GM12872 (cell line): ENCODE data around the gene HIRA.

Experiments
- CTCF ChIP-seq: IDR thresholded peaks from 3 replicates; pipeline ENCODE4 v1.5.1; 2011; ENCODE audit warnings: low read depth, mild to moderate bottlenecking, low read length, moderate library complexity; ENCODE audit not compliant: insufficient read depth

The HIRA gene

GRCh38 chr22:19443544-19444211 lies 12.1 kb upstream of the HIRA start:
- no peak for TF ChIP-seq CTCF

- no peak for TF ChIP-seq CTCF
Observed at GRCh38 chr22:19442166-19442565, 10.6 kb upstream of the HIRA start.

- TF ChIP-seq CTCF = no peak
Observed at GRCh38 chr22:19440411-19441195, 9.1 kb upstream of the HIRA start.

GRCh38 chr22:19438298-19438697 lies 6.8 kb upstream of the HIRA start:
- no peak for TF ChIP-seq CTCF

- no peak for TF ChIP-seq CTCF
Observed at GRCh38 chr22:19434829-19435580, 3.5 kb upstream of the HIRA start.

GRCh38 chr22:19434401-19434800 lies 2.9 kb upstream of the HIRA start:
- TF ChIP-seq CTCF = no peak

- no peak for TF ChIP-seq CTCF
Observed at GRCh38 chr22:19432133-19432851, 759 bp upstream of the HIRA start, which contains the start of gene MRPL40. TSS of gene MRPL40 (plus strand) at chr22:19432545. CDS start at chr22:19432555, 10 bp downstream.
